NCI-H2107 treated with DMSO at 0.1 percent for 48 hours (cell line): Measurements from ENCODE around the gene PRKCA.

Source experiments
- DNase-seq: peaks from one replicate; lab custom pipeline; 2025; ENCODE audit not compliant: unreplicated experiment; lab: John Stamatoyannopoulos, UW

PRKCA gene

GRCh38 chr17:66814026-66814425, 511.6 kb downstream of the PRKCA start:
- no peak for DNase-seq

GRCh38 chr17:66814570-66814969, 512.2 kb downstream of the PRKCA start:
- DNase-seq = no peak

- no peak for DNase-seq
Observed at GRCh38 chr17:66817750-66818149, 515.3 kb downstream of the PRKCA start.

DNA sequence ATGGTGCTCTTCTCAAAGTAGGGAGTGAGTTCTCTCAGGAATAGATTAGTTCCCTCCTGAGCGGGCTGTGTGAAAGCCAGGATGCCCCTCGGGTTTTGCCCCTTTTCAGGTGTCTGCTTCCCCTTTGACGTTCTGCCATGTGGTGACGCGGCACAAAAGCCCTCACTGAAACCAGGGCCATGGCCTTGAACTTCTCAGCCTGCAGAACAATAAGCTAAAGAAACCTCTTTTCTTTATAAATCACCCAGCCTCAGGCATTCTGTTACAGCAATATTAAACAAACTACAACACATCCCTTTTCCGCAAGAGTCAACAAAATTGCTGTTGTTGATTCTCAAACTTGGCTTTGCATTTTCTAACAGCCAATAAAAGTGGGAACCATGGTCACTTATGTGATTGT, 517.1 kb downstream of the PRKCA start:
- no peak for DNase-seq

GRCh38 chr17:66822009-66822408, 519.6 kb downstream of the PRKCA start:
- DNase-seq = no peak

DNA sequence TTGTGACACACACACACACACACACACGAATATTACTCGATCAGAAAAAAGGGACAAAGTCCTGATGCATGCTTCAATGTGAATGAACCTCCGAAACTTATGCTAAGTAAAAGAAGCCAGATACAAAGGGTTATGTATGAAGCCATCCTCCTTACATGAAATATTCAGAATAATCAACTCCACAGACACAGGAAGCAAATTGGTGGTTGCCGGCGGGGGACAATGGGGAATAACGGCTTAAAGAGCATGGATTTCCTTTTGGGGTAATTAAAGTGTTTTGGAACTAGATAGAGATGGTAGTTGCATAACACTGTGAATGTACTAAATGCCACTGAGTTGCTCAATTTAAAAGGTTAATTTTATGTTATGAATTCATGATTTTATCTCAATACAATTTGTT, 524.4 kb downstream of the PRKCA start:
- DNase-seq = no peak

DNA sequence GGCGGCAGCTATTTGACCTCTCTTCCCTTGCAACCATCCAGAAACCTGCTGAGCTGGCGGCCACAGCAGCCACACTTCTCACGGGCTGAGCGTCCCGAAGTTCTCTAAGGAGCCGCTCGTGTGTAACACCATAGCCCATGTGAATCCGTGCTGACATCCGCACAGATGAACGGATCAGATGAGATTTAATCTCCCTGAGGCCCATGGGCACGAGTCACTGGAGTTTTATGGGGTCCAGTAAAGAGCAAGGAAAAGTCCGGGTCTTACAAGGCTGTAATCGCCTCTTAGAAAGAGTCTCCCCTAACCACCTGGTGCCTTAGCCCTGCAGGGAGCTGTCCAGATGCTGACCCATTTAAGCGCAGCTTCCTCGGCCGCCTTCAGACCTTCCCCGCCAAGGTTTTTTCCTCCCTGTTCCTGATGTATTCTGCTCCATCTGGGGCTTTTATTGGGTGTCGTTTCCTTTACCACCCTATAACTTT, 527.0 kb downstream of the PRKCA start:
- no peak for DNase-seq

- DNase-seq = no peak
Observed at GRCh38 chr17:66829883-66830282, 527.5 kb downstream of the PRKCA start.

GRCh38 chr17:66830451-66830850, 528.0 kb downstream of the PRKCA start:
- DNase-seq = no peak

GRCh38 chr17:66831383-66832210, 529.2 kb downstream of the PRKCA start:
- DNase-seq = no peak

GRCh38 chr17:66833201-66833600, 530.8 kb downstream of the PRKCA start:
- DNase-seq = no peak

DNA sequence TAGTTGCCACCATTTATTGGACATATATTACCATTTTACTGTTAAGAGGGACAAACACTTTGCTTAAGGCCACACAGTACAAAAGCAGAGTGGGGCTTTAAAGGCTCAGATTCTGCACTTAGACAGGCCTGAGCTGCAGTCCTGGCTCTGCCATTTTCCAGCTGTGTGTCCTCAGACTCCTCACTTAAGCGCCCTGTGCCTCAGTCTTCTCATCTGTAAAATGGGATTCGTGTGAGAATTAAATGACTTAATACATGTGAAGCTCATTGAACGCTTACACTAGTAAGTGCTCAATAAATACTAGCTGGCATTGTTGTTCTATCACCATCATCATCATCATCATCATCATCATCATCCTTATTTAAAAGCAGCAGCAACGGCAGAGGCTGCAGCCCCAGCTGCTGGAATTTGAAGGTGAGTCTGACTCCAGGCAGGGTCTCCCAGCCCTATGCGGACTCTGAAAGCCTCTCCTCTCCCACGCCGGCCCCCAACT, 532.1 kb downstream of the PRKCA start:
- DNase-seq = no peak

- DNase-seq = no peak
Observed at GRCh38 chr17:66834919-66835454, 532.6 kb downstream of the PRKCA start, which contains the start of gene CACNG5. TSS of gene CACNG5 (plus strand) at chr17:66835117. CDS start at chr17:66877333, 42,216 bp downstream.

DNA sequence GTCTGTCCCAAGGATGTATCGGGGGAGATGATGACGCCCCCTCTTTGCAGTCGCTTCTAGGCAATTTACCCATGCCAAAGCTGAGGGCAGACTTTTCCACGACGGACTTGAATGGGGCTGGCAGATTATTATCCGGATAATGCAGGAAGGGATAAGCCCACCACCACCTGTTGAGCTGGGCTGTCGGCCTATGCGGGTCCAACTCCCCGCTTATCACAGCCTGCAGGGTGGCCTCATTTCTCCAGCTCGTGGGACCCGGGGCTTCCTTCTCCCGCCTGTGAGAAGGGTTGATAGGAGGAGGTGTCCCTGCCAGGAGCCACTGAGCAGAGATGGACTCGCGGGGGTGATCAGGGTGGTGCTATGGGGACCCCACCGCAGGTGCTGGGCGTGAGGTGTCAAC, 533.1 kb downstream of the PRKCA start:
- no peak for DNase-seq

GRCh38 chr17:66836063-66837005, 533.9 kb downstream of the PRKCA start:
- no peak for DNase-seq

DNA sequence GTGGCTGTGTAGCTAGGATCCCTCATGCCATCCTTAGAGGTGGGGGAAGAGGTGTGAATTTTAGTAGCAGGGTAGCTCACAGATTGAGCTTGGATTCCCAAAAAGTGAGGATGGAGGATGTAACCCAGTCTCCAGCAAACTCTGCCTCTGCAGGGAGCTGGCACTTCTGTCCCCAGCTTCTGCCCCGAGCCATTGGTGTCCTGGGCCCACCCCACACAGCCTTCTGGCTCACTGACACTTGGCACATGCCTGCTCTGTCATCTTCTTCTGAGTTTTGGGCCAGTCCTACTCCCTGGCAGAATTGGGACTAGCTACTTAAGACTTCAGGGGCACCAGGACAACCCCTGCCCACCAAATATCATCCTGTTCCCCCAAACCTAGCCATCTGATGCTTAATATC, 534.8 kb downstream of the PRKCA start:
- DNase-seq = no peak

DNA sequence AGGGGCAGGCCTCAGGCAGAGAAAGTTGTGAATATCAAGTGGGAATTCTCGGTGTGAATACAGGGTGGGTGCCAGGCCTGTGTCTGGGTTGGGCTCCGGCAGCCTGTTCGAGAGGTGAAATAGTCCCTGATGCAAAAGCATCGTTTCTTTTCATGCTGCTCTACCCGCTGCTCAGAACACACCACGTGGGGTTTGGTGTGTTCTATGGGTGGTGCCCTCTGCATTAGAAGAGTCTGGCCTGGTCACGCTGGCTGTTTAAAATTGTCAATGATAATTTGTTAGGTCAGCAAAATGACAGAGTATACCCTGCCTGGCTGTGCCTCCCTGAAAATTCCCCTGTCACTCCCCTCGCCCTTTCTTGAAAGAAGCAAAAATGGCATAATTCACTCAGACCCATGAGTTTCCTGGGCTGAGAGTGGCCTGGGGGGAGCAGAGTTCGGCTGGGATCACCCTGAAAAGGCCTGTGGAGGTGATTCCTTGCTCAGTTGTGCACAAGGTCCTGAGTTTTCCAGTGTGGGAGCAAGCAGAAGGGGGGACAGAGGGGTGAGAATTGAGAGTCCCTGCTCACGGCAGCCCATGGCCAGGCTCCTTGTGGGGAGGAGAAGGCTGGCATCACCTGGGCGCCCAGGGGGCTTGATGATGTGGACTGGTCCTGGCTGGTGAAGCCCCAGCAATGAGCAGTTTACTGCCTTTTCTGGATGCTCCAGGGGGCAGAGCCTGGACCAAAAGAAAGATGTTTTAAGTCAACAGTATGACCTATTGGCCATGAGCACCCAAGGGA, 535.7 kb downstream of the PRKCA start:
- no peak for DNase-seq

DNA sequence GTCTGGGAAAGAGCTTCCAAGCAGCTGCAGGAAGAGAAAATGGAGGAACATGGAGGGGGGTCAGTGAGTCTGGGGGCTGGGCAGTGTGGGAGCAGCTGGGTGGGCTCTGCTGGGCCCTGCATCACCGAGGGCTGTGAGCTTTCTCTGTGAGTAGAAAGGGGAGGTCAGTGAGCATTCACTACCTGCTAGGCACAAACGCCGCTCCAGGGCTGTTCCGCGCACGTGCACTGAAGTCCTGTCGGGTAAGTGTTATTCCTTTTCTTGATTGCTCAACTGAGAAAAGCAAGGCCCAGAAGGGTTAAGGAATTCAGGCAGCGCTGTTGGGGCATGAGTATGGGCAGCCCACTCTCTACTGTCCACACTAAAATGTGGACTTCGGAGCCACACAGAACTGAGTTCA, 537.2 kb downstream of the PRKCA start:
- no peak for DNase-seq

DNA sequence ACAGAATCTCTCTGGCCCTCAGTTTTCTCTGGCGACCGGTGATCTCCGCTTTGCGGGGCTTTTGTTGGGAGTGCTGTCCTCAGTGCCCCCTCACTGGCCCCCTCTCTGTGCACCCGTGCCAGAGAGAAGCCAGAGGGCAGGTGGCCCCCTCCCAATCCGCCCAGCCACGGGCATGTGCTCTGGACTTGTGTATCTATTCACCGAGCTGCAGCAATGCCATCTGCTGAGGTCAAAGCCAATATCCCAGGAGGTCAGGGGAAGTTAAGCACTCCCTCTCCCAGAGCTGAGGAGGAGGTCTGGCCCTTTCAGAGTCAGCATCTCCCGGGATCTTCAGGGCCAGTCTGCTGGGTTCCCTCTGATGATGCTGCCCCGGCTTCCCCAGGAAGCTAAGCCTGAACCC, 537.6 kb downstream of the PRKCA start:
- DNase-seq = no peak

DNA sequence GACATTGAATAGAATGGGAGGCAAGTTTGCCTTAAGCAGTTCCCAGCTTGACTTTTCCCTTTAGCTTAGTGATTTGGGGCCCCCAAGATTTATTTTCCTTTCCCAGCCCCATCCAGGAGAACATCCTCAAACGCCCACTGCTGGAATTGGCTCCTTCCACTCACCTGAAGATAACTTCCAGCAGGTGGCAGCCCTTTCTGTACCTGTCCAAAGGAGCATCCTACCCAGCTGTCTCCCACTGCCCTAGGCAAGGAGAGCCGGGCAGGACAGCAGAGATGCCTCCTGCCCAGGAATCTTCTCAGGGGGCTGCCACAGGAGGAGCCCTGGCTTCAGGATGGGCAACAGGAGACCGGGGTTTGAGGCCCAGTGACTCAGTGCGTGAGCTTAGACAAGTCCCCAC, 538.9 kb downstream of the PRKCA start:
- no peak for DNase-seq

DNA sequence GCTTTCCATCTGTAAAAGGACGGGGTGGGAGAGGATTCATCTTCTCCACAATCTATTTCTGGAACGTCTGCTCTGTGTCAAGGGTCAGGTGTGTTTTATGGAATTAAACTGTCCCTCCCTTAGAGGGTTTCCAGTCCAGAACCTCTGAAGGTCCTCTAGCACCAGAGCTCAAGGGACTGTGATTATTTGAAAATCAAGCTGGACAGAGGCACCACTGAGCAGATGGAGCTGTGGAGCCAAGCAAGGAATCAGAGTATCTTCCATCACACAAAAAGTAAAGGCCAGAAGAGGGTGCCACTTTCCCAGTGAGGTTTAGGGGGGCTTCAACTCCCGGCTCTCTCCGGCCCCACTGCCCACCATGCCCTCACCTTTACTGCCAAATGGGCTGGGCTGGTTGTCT, 539.3 kb downstream of the PRKCA start:
- DNase-seq = no peak
